Fibroblast of the conjunctiva (primary cell): ENCODE results near the gene PID1.
A peak's percentile ranks its signal among the peaks of the same experiment; 100 is the strongest.
"Not testable (repeated sequence)": the region's sequence is repeated elsewhere in the genome, so short reads cannot be mapped to it uniquely, and the experiment has no call there.

ENCODE experiments used
- DNase-seq: peaks from one replicate; pipeline ENCODE4 v3.0.0-alpha.2; 2010; ENCODE audit warnings: low read depth

PID1 gene

GRCh38 chr2:229212241-229212640 lies 58.8 kb downstream of the PID1 start:
- DNase-seq = no peak

GRCh38 chr2:229210641-229211040 lies 60.4 kb downstream of the PID1 start:
- no peak for DNase-seq

GRCh38 chr2:229206548-229206947 lies 64.5 kb downstream of the PID1 start:
- DNase-seq = no peak

- DNase-seq = no peak
Measured at GRCh38 chr2:229205704-229206103, 65.4 kb downstream of the PID1 start.

GRCh38 chr2:229202646-229203045 lies 68.4 kb downstream of the PID1 start:
- DNase-seq = peak; percentile 12

GRCh38 chr2:229201521-229201920 lies 69.6 kb downstream of the PID1 start:
- no peak for DNase-seq

GRCh38 chr2:229199267-229199666 lies 71.8 kb downstream of the PID1 start:
- DNase-seq = no peak

- DNase-seq = no peak
Measured at GRCh38 chr2:229196448-229196847, 74.6 kb downstream of the PID1 start.

- DNase-seq = no peak
Measured at GRCh38 chr2:229195346-229195947, 75.6 kb downstream of the PID1 start.

- no peak for DNase-seq
Measured at GRCh38 chr2:229193281-229193680, 77.8 kb downstream of the PID1 start.

GRCh38 chr2:229191413-229191812 lies 79.7 kb downstream of the PID1 start:
- DNase-seq = no peak

- DNase-seq = not testable (repeated sequence)
Measured at GRCh38 chr2:229187123-229187522, 84.0 kb downstream of the PID1 start.

- no peak for DNase-seq
Measured at GRCh38 chr2:229181641-229182040, 89.4 kb downstream of the PID1 start.

GRCh38 chr2:229180658-229181057 lies 90.4 kb downstream of the PID1 start:
- no peak for DNase-seq

- DNase-seq = no peak
Measured at GRCh38 chr2:229179628-229180027, 91.5 kb downstream of the PID1 start.

GRCh38 chr2:229178706-229179105 lies 92.4 kb downstream of the PID1 start:
- no peak for DNase-seq

- DNase-seq = no peak
Measured at GRCh38 chr2:229178117-229178516, 93.0 kb downstream of the PID1 start.

- DNase-seq = peak; percentile 41
Measured at GRCh38 chr2:229176136-229176535, 95.0 kb downstream of the PID1 start.

- DNase-seq = no peak
Measured at GRCh38 chr2:229175497-229175863, 95.6 kb downstream of the PID1 start.

GRCh38 chr2:229174794-229175496 lies 96.1 kb downstream of the PID1 start:
- peak; percentile 18 for DNase-seq

- no peak for DNase-seq
Measured at GRCh38 chr2:229173825-229174359, 97.2 kb downstream of the PID1 start.

GRCh38 chr2:229170916-229171315 lies 100.2 kb downstream of the PID1 start:
- no peak for DNase-seq

- DNase-seq = no peak
Measured at GRCh38 chr2:229170171-229170570, 100.9 kb downstream of the PID1 start.

GRCh38 chr2:229169751-229170150 lies 101.3 kb downstream of the PID1 start:
- no peak for DNase-seq
